Coronary artery (tissue), 2 donors: ENCODE results near the gene SEC22C.

Source experiments
- DNase-seq: peaks from one replicate; pipeline ENCODE4 v3.0.0-alpha.2; 2017; ENCODE audit warnings: low spot score
- H3K27ac ChIP-seq, 2 donors: fragments of 200-600 bp; sonication (generic); one replicate each; pipeline ENCODE4 v1.5.1; 2016 to 2019
- H3K4me3 ChIP-seq: fragments of 200-600 bp; sonication (generic); 2 replicates; pipeline ENCODE4 v1.5.1; 2016; ENCODE audit warnings: mild to moderate bottlenecking, moderate library complexity
- TF ChIP-seq, protein P1 (sequence below): fragments of 200-600 bp; sonication (generic); IDR thresholded peaks from one replicate; pipeline ENCODE4 v1.5.1; 2019; ENCODE audit warnings: antibody characterized with exemption

The SEC22C gene

DNA sequence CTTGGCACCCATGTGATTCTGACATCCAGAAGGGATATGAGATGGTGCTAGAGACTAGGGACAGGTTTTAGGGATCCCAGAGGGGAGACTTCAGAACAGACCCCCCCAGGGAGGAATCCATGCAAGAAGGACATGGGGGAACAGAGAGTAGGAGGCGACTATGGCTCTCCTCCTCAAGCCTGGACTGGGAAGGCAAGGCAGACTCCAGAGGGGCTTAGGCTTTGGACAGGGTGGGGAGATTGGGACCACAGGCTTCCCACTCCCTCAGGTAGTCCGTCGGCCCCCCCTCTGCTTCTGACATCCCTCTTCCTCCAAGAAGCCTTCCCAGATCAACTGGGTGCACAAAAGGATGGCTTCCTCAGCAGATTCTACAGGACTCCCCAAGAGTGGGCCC, 82.3 kb downstream of the SEC22C start:
- no peak for DNase-seq
- TF ChIP-seq, protein P1, sequence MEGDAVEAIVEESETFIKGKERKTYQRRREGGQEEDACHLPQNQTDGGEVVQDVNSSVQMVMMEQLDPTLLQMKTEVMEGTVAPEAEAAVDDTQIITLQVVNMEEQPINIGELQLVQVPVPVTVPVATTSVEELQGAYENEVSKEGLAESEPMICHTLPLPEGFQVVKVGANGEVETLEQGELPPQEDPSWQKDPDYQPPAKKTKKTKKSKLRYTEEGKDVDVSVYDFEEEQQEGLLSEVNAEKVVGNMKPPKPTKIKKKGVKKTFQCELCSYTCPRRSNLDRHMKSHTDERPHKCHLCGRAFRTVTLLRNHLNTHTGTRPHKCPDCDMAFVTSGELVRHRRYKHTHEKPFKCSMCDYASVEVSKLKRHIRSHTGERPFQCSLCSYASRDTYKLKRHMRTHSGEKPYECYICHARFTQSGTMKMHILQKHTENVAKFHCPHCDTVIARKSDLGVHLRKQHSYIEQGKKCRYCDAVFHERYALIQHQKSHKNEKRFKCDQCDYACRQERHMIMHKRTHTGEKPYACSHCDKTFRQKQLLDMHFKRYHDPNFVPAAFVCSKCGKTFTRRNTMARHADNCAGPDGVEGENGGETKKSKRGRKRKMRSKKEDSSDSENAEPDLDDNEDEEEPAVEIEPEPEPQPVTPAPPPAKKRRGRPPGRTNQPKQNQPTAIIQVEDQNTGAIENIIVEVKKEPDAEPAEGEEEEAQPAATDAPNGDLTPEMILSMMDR: no peak
- Histone ChIP-seq H3K27ac (no peak overlapping the region), H3K4me3 (no peak overlapping the region)

DNA sequence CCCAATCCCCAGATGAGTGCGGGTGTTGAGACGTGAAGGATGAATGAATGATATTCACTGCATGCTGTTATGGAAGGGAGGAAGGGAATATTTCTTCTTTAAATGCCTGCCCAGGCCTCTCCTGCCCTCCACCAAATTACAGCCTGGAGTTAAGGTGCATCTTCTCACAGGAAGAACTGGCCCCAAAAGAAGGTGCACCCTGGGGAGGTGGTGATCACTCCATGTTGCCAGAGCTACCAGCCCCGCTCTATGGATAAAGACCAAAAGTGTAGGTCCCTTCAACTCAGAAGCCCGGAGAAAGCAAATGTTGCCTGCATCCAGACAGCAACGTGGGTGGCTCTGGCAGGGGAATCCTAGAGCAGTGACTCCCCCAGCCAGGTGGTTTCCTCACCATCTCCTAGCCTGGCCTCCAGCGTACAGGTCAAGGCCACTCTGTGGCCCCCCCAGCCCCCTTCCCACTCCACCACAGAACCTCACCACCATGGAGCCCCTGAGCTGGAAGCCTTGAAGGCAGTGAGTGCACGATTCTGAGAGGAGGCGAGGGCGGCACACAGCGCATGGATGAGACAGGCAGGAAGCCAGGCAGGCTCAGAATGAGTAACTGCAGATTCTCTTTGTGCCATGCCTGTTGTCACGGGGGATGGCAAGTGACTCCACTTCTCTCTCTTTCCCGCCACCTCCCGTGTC, 82.8 kb downstream of the SEC22C start:
- TF ChIP-seq, protein P1: no peak
- no peak overlapping the region for H3K4me3 ChIP-seq
- no peak overlapping the region for H3K27ac ChIP-seq
- peak; percentile 66 for DNase-seq

DNA sequence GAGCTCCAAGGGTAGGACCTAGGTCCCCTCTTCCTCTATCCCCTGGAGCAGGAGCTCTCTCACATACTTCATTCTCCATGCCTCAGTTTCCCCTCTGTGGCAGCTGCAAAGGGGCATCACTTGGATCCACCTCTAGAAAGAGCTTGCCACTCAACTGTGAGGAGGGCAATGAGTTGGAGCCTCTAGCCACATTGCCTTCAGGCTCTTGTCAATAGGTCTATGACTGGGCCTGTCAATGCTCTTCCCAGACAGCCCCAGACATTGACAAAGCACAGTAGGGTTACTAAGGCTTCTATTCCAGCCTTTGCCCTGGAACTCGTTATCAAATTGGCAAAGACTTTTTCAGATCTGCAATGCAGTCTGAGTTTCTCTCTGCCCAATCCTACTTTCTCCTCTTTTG, 83.7 kb downstream of the SEC22C start:
- Histone ChIP-seq H3K27ac (no peak overlapping the region), H3K4me3 (no peak overlapping the region)
- TF ChIP-seq, protein P1: no peak
- DNase-seq: peak; percentile 50
